Measurements from ENCODE around the gene PTPRB.

DNA sequence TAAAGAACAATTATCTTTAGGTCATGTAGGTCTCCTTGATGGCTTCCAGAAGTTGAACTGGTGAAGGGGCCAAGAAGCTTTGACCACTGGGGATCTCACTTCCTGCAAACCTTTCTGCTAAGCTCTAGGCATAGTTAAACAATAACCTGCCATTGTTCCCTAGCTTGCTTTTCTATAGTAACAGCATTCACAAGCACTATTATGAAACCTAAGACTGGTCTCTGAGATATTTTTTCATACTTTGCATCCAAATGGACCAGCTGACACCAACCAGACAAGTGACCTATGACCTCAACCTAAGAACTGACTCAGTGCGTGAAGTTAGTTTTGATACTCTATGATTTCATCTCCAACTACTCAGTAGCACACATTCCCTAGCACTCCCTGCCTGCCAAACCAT is 129.1 kb downstream of the PTPRB start:
- TF ChIP-seq, protein P1, sequence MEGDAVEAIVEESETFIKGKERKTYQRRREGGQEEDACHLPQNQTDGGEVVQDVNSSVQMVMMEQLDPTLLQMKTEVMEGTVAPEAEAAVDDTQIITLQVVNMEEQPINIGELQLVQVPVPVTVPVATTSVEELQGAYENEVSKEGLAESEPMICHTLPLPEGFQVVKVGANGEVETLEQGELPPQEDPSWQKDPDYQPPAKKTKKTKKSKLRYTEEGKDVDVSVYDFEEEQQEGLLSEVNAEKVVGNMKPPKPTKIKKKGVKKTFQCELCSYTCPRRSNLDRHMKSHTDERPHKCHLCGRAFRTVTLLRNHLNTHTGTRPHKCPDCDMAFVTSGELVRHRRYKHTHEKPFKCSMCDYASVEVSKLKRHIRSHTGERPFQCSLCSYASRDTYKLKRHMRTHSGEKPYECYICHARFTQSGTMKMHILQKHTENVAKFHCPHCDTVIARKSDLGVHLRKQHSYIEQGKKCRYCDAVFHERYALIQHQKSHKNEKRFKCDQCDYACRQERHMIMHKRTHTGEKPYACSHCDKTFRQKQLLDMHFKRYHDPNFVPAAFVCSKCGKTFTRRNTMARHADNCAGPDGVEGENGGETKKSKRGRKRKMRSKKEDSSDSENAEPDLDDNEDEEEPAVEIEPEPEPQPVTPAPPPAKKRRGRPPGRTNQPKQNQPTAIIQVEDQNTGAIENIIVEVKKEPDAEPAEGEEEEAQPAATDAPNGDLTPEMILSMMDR (IDR thresholded peaks at IDR 0.05): no peak
- TF ChIP-seq POLR2A (IDR thresholded peaks at IDR 0.05): no peak
